Neural cell (in vitro differentiated cells): Measurements from ENCODE around the gene CHP2.

Source experiments
- EP300 ChIP-seq: fragments of 450-650 bp; conservative IDR thresholded peaks from 2 replicates; pipeline ENCODE4 v1.6.1; 2014; ENCODE audit warnings: antibody characterized with exemption, mild to moderate bottlenecking, moderate library complexity; ENCODE audit not compliant: poor library complexity, severe bottlenecking
- EZH2 ChIP-seq: fragments of 200-600, 300-800 bp; shearing (Covaris generic), sonication (generic); IDR thresholded peaks from 2 replicates; pipeline ENCODE4 v1.6.1; 2014; ENCODE audit warnings: antibody characterized with exemption, low read length, borderline replicate concordance, mild to moderate bottlenecking; ENCODE audit not compliant: insufficient read depth, poor library complexity, severe bottlenecking
- MXI1 ChIP-seq: fragments of 450-650 bp; conservative IDR thresholded peaks from 2 replicates; pipeline ENCODE4 v1.6.1; 2014; ENCODE audit warnings: antibody characterized with exemption, mild to moderate bottlenecking; ENCODE audit not compliant: poor library complexity, severe bottlenecking
- POLR2AphosphoS5 ChIP-seq: IDR thresholded peaks from 2 replicates; pipeline ENCODE4 v1.6.1; 2012
- RAD21 ChIP-seq: fragments of 450-650 bp; conservative IDR thresholded peaks from 2 replicates; pipeline ENCODE4 v1.6.1; 2014; ENCODE audit warnings: antibody characterized with exemption, mild to moderate bottlenecking, moderate library complexity
- REST ChIP-seq: IDR thresholded peaks from 2 replicates; pipeline ENCODE4 v1.6.1; 2012; ENCODE audit warnings: borderline replicate concordance
- SMC3 ChIP-seq: fragments of 450-650 bp; conservative IDR thresholded peaks from 2 replicates; pipeline ENCODE4 v1.6.1; 2014; ENCODE audit warnings: antibody characterized with exemption, mild to moderate bottlenecking, moderate library complexity; ENCODE audit not compliant: poor library complexity
- TAF1 ChIP-seq: IDR thresholded peaks from 2 replicates; pipeline ENCODE4 v1.6.1; 2012; ENCODE audit warnings: low read depth
- TF ChIP-seq, protein P1 (sequence below): fragments of 450-650 bp; IDR thresholded peaks from 2 replicates; pipeline ENCODE4 v1.5.1; 2014; ENCODE audit warnings: antibody characterized with exemption, mild to moderate bottlenecking, moderate library complexity; ENCODE audit not compliant: poor library complexity, severe bottlenecking

- TF ChIP-seq, protein P1, sequence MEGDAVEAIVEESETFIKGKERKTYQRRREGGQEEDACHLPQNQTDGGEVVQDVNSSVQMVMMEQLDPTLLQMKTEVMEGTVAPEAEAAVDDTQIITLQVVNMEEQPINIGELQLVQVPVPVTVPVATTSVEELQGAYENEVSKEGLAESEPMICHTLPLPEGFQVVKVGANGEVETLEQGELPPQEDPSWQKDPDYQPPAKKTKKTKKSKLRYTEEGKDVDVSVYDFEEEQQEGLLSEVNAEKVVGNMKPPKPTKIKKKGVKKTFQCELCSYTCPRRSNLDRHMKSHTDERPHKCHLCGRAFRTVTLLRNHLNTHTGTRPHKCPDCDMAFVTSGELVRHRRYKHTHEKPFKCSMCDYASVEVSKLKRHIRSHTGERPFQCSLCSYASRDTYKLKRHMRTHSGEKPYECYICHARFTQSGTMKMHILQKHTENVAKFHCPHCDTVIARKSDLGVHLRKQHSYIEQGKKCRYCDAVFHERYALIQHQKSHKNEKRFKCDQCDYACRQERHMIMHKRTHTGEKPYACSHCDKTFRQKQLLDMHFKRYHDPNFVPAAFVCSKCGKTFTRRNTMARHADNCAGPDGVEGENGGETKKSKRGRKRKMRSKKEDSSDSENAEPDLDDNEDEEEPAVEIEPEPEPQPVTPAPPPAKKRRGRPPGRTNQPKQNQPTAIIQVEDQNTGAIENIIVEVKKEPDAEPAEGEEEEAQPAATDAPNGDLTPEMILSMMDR, result no peak
- TF ChIP-seq POLR2AphosphoS5 (no peak), MXI1 (no peak), EZH2 (no peak), SMC3 (no peak), TAF1 (no peak), EP300 (no peak), REST (no peak), RAD21 (no peak)
Observed at GRCh38 chr16:23795378-23795777, 40.6 kb downstream of the CHP2 start.
